ENCODE data around the gene TMEM63A. TPM values are rescaled to one million over a fixed set of nuclear protein-coding genes. Genes with fewer than 3 reads are reported as not detected.
"Not testable (repeated sequence)": the region's sequence is repeated elsewhere in the genome, so short reads cannot be mapped to it uniquely, and the experiment has no call there.

The TMEM63A gene
- total RNA-seq, 1 experiment from 2014 or later = 7.4 TPM

- in situ Hi-C loops (cut with HindIII; ENCODE audit: low pct_unique_long_range_greater_than_20kb, low sequenced_read_pairs) = no loop called here
- no peak for DNase-seq (ENCODE audit: low read depth, low spot score)
Observed at GRCh38 chr1:225819346-225820192, 62.6 kb downstream of the TMEM63A start.

GRCh38 chr1:225818229-225818628 lies 64.0 kb downstream of the TMEM63A start:
- in situ Hi-C loops (cut with HindIII; ENCODE audit: low pct_unique_long_range_greater_than_20kb, low sequenced_read_pairs) = no loop called here

DNA sequence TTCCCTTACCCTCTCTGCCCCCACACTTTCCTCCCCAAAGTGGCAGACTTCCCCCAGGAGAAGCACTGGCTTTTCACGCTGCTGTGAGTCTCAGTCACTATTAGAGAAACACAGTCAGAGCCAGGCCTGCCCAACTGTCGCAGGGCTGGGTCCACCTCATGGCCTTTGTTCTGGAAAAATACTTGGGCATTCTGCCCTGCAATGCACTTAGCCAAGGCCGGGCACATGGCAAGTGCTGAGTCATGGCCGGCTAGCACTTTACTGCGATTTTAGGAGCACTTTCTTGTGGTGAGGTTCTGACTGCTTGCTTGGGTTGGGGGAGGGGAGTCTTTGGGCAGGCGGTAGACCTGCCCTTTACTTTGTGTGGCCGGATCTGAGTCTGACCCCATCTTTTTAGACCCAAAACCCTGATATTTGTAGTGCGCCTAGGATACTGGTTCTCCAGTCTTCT lies 64.5 kb downstream of the TMEM63A start:
- in situ Hi-C loops (cut with HindIII; ENCODE audit: low pct_unique_long_range_greater_than_20kb, low sequenced_read_pairs) = no loop called here
- DNase-seq (ENCODE audit: low read depth, low spot score) = peak; percentile 33

More at GRCh38 chr1:225818229-225818628, 64.0 kb downstream of the TMEM63A start:
- DNase-seq (ENCODE audit: low read depth, low spot score) = no peak

DNA sequence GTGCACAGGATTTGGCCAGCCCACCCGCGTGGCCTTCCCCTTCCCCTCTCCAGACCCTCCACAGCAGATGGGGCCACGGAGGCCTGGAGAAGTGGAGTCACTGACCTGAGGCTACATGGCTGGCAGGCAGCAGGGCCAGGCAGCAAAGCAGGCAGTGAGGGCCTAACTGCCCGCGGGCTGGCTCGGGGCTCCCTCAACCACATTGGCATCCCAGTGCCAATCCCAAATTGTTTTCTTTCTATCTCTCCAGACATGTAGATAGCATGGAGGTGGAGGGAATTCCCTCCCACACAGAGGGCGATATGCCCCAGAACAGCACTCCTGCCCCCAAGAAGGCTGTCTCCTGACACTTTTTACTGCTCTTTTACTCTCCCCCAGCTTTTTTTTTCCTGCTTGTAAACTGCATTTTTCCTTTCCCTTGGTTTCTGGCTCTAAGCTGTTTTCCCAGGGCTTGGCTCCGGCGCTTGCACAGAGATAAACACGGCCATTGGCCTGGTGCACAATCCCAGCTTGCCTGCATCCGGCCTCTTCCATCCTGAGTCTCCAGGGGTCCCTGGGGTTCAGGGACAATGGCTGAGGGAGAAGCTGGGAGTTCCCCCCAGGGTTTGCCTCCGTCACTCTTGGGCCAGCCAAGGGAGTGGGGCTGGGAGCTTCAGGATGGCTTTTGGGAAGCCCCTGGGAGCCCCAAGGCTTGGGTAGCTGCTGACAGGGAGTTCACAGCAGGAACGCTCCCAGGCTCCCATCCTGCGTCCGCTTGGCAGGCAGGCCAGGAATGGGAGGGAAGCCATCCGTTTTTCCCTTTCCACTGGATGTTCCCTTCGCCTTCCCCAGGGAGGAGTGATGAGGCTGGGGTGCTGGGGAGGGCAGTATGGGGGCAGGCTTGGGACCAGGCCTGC lies 65.3 kb downstream of the TMEM63A start:
- no peak for DNase-seq (ENCODE audit: low read depth, low spot score)
- in situ Hi-C loops (cut with HindIII; ENCODE audit: low pct_unique_long_range_greater_than_20kb, low sequenced_read_pairs) = no loop called here

DNA sequence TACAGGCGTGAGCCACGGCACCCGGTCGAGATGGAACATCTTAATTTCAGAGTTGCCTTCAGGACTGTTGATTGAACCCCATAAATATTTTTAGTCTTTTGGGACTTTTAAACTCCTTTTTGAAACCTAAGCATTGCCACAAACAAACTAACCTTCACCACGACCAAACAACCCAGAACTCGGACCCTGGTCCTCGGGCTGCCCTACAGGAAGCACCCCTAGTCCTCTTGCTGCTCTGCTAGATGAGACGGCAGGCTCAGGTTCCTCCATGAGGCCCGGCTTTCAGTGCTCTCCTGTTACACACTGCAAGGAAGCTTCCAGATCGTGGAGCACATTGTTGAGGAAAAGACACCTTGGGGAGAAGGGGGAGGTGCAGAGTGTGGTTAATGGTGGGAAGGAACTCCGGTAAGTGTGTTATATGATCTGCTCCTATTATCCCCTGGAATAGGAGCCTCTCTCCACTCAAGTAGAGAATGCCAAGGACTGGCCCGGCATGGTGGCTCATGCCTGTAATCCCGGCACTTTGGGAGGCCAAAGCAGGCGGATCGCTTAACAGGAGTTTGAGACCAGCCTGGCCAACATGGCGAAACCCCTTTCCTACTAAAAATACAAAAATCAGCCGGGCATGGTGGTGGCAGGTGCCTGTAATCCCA lies 66.5 kb downstream of the TMEM63A start:
- in situ Hi-C loops (cut with HindIII; ENCODE audit: low pct_unique_long_range_greater_than_20kb, low sequenced_read_pairs) = no loop called here
- no peak for DNase-seq (ENCODE audit: low read depth, low spot score)

DNA sequence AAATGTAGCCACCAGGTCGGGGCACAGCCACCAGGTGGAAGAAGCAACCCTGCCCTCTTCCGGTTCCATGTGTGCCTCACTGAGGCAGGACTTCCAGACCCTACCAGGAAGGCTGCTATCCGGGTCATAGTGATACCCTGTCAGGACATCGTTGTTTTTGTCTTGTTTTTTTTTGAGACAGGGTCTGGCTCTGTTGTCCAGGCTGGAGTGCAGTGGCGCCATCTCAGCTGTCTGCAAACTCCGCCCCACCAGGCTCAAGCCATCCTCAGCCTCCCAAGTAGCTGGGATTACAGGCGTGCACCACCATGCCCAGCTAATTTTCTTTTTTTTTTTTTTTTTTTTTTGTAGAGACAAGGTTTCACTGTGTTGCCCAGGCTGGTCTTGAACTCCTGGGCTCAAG lies 67.1 kb downstream of the TMEM63A start:
- DNase-seq (ENCODE audit: low read depth, low spot score); in situ Hi-C loops (cut with HindIII; ENCODE audit: low pct_unique_long_range_greater_than_20kb, low sequenced_read_pairs): not testable (repeated sequence)

DNA sequence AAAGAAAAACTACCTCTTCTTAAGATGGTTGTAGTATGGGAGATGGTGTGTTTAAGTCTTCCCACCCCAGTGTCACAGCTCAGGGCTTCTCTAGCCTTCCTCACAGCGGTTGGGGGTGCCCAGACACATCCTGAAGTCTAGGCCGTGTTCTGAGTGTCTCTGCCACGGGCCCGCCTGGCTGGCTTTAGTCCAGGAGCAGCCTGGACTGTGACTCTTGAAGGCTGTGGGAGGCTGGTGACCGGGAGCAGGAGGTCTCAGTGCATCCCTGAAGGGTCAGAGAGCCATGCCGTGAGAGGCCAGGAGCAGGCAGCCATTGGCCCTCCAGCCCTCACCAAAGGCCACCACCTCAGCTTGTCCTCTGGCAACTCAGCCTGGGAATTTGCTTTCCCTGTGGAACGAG lies 67.8 kb downstream of the TMEM63A start:
- no peak for DNase-seq (ENCODE audit: low read depth, low spot score)
- in situ Hi-C loops (cut with HindIII; ENCODE audit: low pct_unique_long_range_greater_than_20kb, low sequenced_read_pairs) = no loop called here

DNA sequence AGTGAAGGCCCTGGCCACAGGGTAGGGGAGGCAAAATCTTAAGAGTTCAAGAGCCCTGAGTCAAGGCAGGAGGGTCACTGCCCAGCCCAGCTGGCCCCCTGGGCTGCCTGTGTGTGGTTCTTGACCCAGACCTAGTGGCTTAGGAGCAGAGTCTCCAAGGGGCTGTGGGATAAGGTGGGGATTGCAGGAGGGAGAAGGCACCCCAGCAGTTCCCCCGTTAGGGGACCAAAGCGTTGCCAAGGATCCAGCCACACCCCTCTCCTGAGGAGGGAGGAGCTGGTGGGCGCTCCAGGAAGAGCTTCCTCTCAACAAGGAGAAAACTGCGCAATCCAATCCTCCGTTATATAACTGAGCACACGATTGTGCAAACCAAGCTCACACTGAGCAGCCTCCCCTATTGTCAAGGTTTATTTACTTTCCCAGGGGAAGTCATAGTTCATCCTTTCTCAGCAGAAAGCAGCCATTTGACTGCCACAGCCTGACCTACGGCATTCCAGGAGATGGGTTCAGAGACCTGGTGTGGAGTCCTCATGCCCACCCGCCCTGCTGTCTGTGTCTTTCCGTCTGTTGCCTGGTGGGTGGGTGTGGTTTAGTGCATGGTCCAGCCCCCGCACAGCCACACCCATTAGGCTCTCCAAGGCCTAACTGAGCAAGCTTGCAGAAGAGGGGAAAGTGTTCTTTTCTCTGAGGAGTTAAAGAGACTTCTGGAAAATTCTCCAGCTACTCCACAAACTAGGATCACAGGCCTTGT lies 68.8 kb downstream of the TMEM63A start:
- in situ Hi-C loops (cut with HindIII; ENCODE audit: low pct_unique_long_range_greater_than_20kb, low sequenced_read_pairs) = no loop called here
- peak; percentile 45 for DNase-seq (ENCODE audit: low read depth, low spot score)

DNA sequence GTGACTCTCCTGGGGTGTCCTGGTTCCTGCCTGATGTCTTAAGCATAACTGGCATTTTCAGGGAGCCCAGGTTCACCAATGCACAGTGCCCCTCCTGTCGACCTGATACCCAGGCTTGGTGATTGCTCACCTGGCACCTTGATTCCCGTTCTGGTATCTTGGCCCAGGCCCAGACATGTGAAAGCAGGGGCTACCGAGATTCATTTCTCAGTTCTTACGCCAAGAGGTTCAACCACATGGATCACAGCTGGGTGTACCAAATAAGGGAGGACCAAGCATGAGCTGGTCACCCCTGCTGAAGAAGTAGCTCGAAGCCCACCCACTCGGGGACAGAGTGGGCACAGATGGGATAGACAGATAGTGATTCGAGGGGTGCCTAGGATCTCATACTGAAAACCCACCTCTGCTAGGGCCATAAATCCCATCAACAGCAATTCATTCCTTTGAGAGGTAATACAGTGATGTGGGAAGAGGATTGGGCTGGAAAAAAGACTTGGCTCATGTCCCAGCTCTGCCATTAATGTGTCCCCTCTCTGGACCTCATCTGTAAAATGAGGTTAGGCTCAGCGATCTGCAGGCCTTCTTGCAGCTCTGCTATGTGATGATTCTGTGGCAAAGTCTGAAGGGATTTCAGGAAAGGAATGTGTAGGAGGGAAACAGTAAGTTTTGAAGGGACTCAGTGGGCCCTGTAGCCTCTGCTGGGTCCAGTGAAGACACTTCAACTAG lies 69.5 kb downstream of the TMEM63A start:
- no peak for DNase-seq (ENCODE audit: low read depth, low spot score)
- in situ Hi-C loops (cut with HindIII; ENCODE audit: low pct_unique_long_range_greater_than_20kb, low sequenced_read_pairs) = no loop called here

DNA sequence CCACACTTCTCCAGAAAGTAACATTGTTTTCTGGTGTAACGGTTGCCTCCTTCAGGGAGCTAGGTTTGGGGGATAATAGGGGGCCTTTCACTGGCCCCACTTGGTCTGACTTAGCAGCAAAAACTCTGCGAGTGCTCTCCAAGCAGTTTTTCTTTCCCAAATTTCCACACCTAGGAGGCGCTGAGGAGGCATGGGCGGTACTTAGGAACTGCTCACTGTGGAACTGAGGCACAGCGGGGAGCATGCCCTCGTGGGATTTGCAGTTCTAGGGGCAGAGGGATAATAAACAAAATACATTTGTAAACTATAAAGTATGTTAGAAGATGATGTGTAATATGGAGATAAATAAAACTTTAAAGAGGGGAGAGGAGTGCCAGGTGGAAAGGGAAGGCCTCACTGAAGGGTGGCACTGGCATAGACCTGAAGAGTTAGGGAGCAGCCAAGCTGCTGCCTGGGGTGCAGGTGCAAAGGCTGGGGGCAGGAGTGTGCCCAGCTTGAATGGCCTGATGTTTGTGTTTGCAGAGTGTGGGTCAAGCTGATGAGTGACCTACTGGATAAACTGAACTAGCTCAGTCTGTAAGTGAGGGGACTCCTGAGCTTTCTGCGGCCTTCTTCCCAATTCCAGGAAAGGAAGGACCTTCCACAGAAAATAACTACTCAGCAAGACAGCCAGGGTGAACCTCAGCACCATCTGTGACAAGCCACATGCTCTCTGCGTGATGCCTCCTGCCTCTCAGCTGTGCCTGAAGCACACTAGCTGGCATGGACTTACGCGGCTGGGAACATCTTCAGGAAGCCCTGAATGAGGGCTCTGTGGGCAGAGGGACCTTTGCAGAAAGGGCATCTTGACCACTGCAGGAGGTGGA lies 70.3 kb downstream of the TMEM63A start:
- peak; percentile 50 for DNase-seq (ENCODE audit: low read depth, low spot score)
- in situ Hi-C loops (cut with HindIII; ENCODE audit: low pct_unique_long_range_greater_than_20kb, low sequenced_read_pairs) = no loop called here

- in situ Hi-C loops (cut with HindIII; ENCODE audit: low pct_unique_long_range_greater_than_20kb, low sequenced_read_pairs); DNase-seq (ENCODE audit: low read depth, low spot score): not testable (repeated sequence)
Observed at GRCh38 chr1:225810579-225811538, 71.3 kb downstream of the TMEM63A start.

- in situ Hi-C loops (cut with HindIII; ENCODE audit: low pct_unique_long_range_greater_than_20kb, low sequenced_read_pairs) = no loop called here
- DNase-seq (ENCODE audit: low read depth, low spot score) = peak; percentile 90
Observed at GRCh38 chr1:225809842-225810578, 72.2 kb downstream of the TMEM63A start, which contains the start of gene EPHX1. EPHX1 (plus strand) TSS chr1:225810124; CDS start chr1:225828730, 18,606 bp downstream.

- no peak for DNase-seq (ENCODE audit: low read depth, low spot score)
- in situ Hi-C loops (cut with HindIII; ENCODE audit: low pct_unique_long_range_greater_than_20kb, low sequenced_read_pairs) = no loop called here
Observed at GRCh38 chr1:225808136-225808535, 74.0 kb downstream of the TMEM63A start.

GRCh38 chr1:225806736-225807135 lies 75.4 kb downstream of the TMEM63A start:
- in situ Hi-C loops (cut with HindIII; ENCODE audit: low pct_unique_long_range_greater_than_20kb, low sequenced_read_pairs); DNase-seq (ENCODE audit: low read depth, low spot score): not testable (repeated sequence)

All from SK-MEL-5 (cell line).